ENCODE measurements around the gene MRAP2.
A peak's percentile ranks its signal among the peaks of the same experiment; 100 is the strongest.

Gene MRAP2

DNA sequence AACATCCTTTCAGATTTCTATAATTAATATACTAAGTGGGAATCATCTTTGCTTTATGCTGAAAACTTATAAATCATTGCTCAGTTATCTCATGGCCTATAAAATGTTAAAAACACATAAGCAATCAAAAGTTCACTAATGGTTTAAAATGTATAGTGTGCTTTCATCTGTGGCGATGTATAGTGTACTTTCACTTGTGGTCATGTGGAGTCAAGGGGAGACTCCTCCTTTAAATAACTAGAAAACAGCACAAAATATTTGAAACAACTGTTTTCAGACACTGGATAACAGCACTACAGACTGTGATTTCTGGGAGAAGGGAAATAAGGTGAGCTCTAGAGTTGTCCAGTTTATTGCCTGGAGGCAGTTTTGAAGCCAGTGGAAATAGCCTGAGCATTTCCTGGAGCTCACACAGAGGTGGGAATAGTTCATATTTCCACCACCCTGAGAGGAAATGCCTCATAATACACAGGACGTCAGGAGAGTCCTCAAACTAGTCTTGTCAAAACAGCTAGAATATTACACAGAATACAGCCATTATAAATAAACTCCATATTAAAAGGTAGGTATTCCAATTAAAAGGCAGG, 104.5 kb downstream of the MRAP2 start:
- in situ Hi-C loops (cut with HindIII; ENCODE audit: low sequenced_read_pairs) = no loop called here
- peak; percentile 13 for DNase-seq (ENCODE audit: low read depth)
- H3K4me3 ChIP-seq (ENCODE audit: low read depth, low read length) = no peak overlapping the region
- TF ChIP-seq, protein P1, sequence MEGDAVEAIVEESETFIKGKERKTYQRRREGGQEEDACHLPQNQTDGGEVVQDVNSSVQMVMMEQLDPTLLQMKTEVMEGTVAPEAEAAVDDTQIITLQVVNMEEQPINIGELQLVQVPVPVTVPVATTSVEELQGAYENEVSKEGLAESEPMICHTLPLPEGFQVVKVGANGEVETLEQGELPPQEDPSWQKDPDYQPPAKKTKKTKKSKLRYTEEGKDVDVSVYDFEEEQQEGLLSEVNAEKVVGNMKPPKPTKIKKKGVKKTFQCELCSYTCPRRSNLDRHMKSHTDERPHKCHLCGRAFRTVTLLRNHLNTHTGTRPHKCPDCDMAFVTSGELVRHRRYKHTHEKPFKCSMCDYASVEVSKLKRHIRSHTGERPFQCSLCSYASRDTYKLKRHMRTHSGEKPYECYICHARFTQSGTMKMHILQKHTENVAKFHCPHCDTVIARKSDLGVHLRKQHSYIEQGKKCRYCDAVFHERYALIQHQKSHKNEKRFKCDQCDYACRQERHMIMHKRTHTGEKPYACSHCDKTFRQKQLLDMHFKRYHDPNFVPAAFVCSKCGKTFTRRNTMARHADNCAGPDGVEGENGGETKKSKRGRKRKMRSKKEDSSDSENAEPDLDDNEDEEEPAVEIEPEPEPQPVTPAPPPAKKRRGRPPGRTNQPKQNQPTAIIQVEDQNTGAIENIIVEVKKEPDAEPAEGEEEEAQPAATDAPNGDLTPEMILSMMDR (IDR thresholded peaks at IDR 0.05; ENCODE audit: low read depth, low read length, missing control alignments) = no peak

DNA sequence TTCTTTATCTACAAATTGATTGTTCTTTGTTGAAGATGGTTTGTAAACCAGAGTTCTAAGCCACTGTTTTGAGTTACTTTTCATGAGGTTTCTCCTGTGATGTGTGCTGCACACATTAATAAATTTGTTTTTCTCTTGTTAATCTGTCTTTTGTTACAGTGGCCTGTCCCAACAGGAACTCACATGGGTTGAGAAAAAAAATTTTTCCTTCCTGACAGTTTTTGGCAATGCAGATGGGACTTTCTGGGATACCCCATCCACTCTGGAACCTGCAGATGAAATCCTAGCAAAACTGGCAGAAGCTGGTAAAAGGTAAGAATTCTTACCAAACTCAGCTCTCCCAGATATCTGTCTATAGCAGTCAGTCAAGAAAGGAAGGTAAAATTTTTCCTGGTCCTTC, 105.7 kb downstream of the MRAP2 start:
- TF ChIP-seq, protein P1 (IDR thresholded peaks at IDR 0.05; ENCODE audit: low read depth, low read length, missing control alignments) = no peak
- no peak overlapping the region for H3K4me3 ChIP-seq (ENCODE audit: low read depth, low read length)
- in situ Hi-C loops (cut with HindIII; ENCODE audit: low sequenced_read_pairs) = no loop called here
- DNase-seq (ENCODE audit: low read depth) = no peak

All from astrocyte of the cerebellum (primary cell).